GM23248 (cell line): ENCODE results near the gene MRPL27. TPM values are rescaled to one million over a fixed set of nuclear protein-coding genes. Genes with fewer than 3 reads are reported as not detected.

ENCODE experiments used
- DNase-seq: peaks from one replicate; pipeline ENCODE4 v3.0.0-alpha.2; 2015
- H2AFZ ChIP-seq: fragments of 200-600 bp; sonication (generic); 2 replicates; pipeline ENCODE4 v1.6.1; 2016; ENCODE audit warnings: antibody characterized with exemption
- H3F3A ChIP-seq: fragments of 200-600 bp; sonication (generic); 2 replicates; pipeline ENCODE4 v1.6.1; 2016; ENCODE audit warnings: mild to moderate bottlenecking, antibody characterized with exemption, mixed run types; ENCODE audit not compliant: insufficient read depth
- H3K27ac ChIP-seq: fragments of 200-600 bp; sonication (generic); 2 replicates; pipeline ENCODE4 v1.5.1; 2016; ENCODE audit warnings: mild to moderate bottlenecking
- H3K27me3 ChIP-seq: fragments of 200-600 bp; sonication (generic); replicated peaks from 2 replicates; pipeline ENCODE4 v1.6.1; 2016; ENCODE audit warnings: mild to moderate bottlenecking; ENCODE audit not compliant: insufficient read depth
- H3K36me3 ChIP-seq: fragments of 200-600 bp; sonication (generic); 2 replicates; pipeline ENCODE4 v1.6.1; 2016; ENCODE audit warnings: low read depth, mild to moderate bottlenecking
- H3K4me1 ChIP-seq: fragments of 200-600 bp; sonication (generic); 2 replicates; pipeline ENCODE4 v1.6.1; 2016; ENCODE audit warnings: mild to moderate bottlenecking; ENCODE audit not compliant: insufficient read depth
- H3K4me2 ChIP-seq: fragments of 200-600 bp; sonication (generic); one replicate; pipeline ENCODE4 v1.6.1; 2016; ENCODE audit warnings: mild to moderate bottlenecking; ENCODE audit not compliant: unreplicated experiment
- H3K4me3 ChIP-seq: fragments of 200-600 bp; sonication (generic); 2 replicates; pipeline ENCODE4 v1.5.1; 2016; ENCODE audit warnings: mild to moderate bottlenecking
- H3K79me2 ChIP-seq: fragments of 200-600 bp; sonication (generic); 2 replicates; pipeline ENCODE4 v1.6.1; 2016; ENCODE audit warnings: mild to moderate bottlenecking; ENCODE audit not compliant: insufficient read depth
- H3K9ac ChIP-seq: fragments of 200-600 bp; sonication (generic); 2 replicates; pipeline ENCODE4 v1.6.1; 2016; ENCODE audit warnings: mild to moderate bottlenecking
- H3K9me2 ChIP-seq: fragments of 200-600 bp; sonication (generic); 2 replicates; pipeline ENCODE4 v1.6.1; 2016; ENCODE audit warnings: mixed run types, mild to moderate bottlenecking, moderate library complexity; ENCODE audit not compliant: insufficient read depth
- H3K9me3 ChIP-seq: fragments of 200-600 bp; sonication (generic); one replicate; pipeline ENCODE4 v1.6.1; 2017; ENCODE audit warnings: low read depth
- H4K20me1 ChIP-seq: fragments of 200-600 bp; sonication (generic); 2 replicates; pipeline ENCODE4 v1.6.0; 2016; ENCODE audit not compliant: insufficient read depth
- EZH2 ChIP-seq: fragments of 200-600 bp; sonication (generic); IDR thresholded peaks from 2 replicates; pipeline ENCODE4 v1.6.1; 2018; ENCODE audit warnings: antibody characterized with exemption, mild to moderate bottlenecking; ENCODE audit not compliant: insufficient read depth, poor library complexity, severe bottlenecking
- EZH2phosphoT487 ChIP-seq: fragments of 200-600 bp; sonication (generic); IDR thresholded peaks from 2 replicates; pipeline ENCODE4 v1.6.1; 2018; ENCODE audit warnings: antibody characterized with exemption, moderate library complexity, mild to moderate bottlenecking, low read depth; ENCODE audit not compliant: insufficient read depth
- WGBS, 2 experiments: methylation state at CpG; one replicate each; pipeline ENCODE4 v1.1.6; 2015 to 2017; ENCODE audit warnings: low lambda C conversion rate in 2 of 2, low coverage in 1 of 2; ENCODE audit errors: missing lambda C conversion rate in 2 of 2; 5-methylcytosine and 5-hydroxymethylcytosine counted together
- in situ Hi-C: fragments of 300-500 bp; cut with MboI; formaldehyde crosslinking; loops from 2 replicates; pipeline ENCODE4 v1.15.0; 2020
- polyA plus RNA-seq: library from polyadenylated mRNA; unstranded; fragments of >200 nt; fragmentation: Nextera tagmentation; extraction: Ambion mirVana; gene quantifications from 2 replicates; pipeline ENCODE4 v1.2.1, GENCODE V29; 2016
- total RNA-seq: library from RNA; depleted of rRNA; stranded (reverse); fragments of >200 nt; shearing (Covaris generic); gene quantifications from 2 replicates; pipeline ENCODE4 v1.2.3, GENCODE V29; 2014

MRPL27 gene
- total and polyA plus RNA-seq, 2 experiments from 2014 or later = 49.3 to 120 TPM

DNA sequence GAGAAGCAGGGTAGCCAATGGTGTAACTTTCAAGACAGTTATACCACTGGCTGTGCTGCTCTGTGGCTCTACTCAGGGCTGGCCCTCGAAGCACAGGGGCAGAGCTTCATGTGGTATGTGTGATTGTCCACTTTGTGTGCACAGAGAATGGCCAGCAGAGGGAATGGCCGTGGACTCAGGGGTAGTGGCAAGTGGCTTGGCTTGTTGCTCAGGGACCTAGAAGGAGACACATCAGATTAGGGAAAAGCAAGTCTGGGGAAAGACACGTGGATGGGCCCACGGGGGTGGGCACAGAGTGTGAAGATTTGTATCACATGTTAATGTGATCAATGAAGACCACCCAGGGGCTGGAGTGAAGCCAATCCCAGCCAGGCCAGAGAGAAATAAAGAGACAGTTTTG is 47.1 kb downstream of the MRPL27 start:
- H3K27me3 ChIP-seq = no peaks in the 10 kb centered on the region
- no peaks in the 10 kb centered on the region for H4K20me1 ChIP-seq
- whole genome bisulfite sequencing, 2 experiments = 32 to 36% methylated on average over 4 of the region's 4 CpGs
- no peaks in the 10 kb centered on the region for H3K79me2 ChIP-seq
- in situ Hi-C loops = no loop called here
- no peak overlapping the region for H2AFZ ChIP-seq
- H3F3A ChIP-seq = 0 out of 2 replicates have a peak, but pooled peaks cover under 1% of the 10 kb centered on the region
- no peak overlapping the region for H3K27ac ChIP-seq
- H3K9ac ChIP-seq = no peak overlapping the region
- H3K4me3 ChIP-seq = no peak overlapping the region
- no peak for DNase-seq
- no peaks in the 10 kb centered on the region for H3K9me3 ChIP-seq
- TF ChIP-seq EZH2 = no peak
- TF ChIP-seq EZH2phosphoT487 = no peak
- H3K4me2 ChIP-seq = no peak overlapping the region
- H3K9me2 ChIP-seq = no peaks in the 10 kb centered on the region
- H3K36me3 ChIP-seq = no peaks in the 10 kb centered on the region
- no peaks in the 10 kb centered on the region for H3K4me1 ChIP-seq

DNA sequence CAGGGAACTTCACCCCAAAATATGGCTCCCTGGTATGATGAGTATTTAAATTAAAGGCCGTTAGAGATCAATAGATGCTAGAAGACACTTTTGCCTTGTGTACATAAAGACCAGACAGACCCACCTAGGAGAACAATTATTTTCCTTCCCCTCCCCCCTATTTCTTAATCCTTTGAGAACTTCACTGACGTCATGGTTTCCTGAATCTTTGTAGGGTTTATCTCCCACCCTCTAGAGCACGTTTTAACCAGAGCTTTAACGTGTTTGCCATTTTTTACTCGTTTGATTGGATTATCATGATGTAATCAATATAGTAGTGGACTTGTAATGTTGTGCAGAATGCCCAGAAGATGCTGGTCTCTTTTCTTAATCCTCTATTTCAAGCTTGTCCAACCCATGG is 49.9 kb downstream of the MRPL27 start:
- 52 to 53% methylated on average over 5 of the region's 5 CpGs for WGBS, 2 experiments
- H3K4me3 ChIP-seq = no peak overlapping the region
- no peaks in the 10 kb centered on the region for H3K36me3 ChIP-seq
- TF ChIP-seq EZH2phosphoT487 (no peak), EZH2 (no peak)
- no peaks in the 10 kb centered on the region for H3K4me1 ChIP-seq
- H3K27ac ChIP-seq = no peak overlapping the region
- in situ Hi-C loops = no loop called here
- DNase-seq = no peak
- no peaks in the 10 kb centered on the region for H3F3A ChIP-seq
- H3K9me3 ChIP-seq = no peaks in the 10 kb centered on the region
- H3K9ac ChIP-seq = no peak overlapping the region
- H3K79me2 ChIP-seq = no peaks in the 10 kb centered on the region
- no peak overlapping the region for H2AFZ ChIP-seq
- H3K9me2 ChIP-seq = no peaks in the 10 kb centered on the region
- no peak overlapping the region for H3K4me2 ChIP-seq
- H4K20me1 ChIP-seq = no peaks in the 10 kb centered on the region
- H3K27me3 ChIP-seq = no peaks in the 10 kb centered on the region

DNA sequence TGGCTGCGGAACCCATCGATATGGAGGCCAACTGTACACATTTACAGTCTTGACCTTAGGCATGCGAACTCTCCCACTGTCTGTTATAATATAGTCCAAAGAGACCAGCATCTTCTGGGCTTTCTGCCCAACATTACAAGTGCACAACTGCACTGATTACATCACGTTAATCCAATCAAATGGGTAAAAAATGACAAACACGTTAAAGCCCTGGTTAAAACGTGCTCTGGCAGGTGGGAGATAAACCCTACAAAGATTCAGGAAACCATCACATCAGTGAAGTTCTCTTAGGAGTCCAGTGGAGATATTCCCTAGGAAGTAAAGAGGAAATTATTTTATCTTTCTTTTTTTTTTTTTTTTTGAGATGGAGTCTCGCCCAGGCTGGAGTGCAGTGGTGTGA is 50.7 kb downstream of the MRPL27 start:
- TF ChIP-seq EZH2 = no peak
- no peak for TF ChIP-seq EZH2phosphoT487
- in situ Hi-C loops = no loop called here
- DNase-seq = no peak
- no peak overlapping the region for H3K9ac ChIP-seq
- H4K20me1 ChIP-seq = no peaks in the 10 kb centered on the region
- no peaks in the 10 kb centered on the region for H3F3A ChIP-seq
- no peaks in the 10 kb centered on the region for H3K4me1 ChIP-seq
- no peaks in the 10 kb centered on the region for H3K79me2 ChIP-seq
- no peaks in the 10 kb centered on the region for H3K9me3 ChIP-seq
- WGBS, 2 experiments = 85% methylated on average over 7 of the region's 7 CpGs
- H2AFZ ChIP-seq = no peak overlapping the region
- H3K9me2 ChIP-seq = no peaks in the 10 kb centered on the region
- no peaks in the 10 kb centered on the region for H3K27me3 ChIP-seq
- H3K36me3 ChIP-seq = no peaks in the 10 kb centered on the region
- H3K4me2 ChIP-seq = no peak overlapping the region
- H3K4me3 ChIP-seq = no peak overlapping the region
- no peak overlapping the region for H3K27ac ChIP-seq

DNA sequence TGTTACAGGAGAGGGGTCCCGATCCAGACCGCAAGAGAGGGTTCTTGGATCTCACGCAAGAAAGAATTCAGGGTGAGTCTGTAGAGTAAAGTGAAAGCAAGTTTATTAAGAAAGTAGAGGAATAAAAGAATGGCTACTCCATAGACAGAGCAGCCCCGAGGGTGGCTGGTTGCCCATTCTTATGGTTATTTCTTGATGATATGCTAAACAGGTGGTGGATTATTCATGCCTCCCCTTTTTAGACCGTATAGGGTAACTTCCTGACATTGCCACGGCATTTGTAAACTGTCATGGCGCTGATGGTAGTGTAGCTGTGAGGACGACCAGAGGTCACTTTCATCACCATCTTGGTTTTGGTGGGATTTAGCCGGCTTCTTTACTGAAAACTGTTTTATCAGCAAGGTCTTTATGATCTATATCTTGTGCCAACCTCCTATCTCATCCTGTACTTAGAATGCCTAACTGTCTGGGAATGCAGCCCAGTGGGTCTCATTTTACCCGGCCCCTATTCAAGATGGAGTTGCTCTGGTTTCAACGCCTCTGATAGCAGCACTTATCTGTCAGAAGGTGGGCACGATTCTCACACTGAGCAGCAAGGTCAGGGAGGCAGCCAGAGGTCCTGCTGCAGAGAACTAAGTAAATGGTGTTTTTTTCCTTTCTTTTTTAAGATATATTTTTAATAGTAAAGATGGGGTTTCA is 53.5 kb downstream of the MRPL27 start:
- Histone ChIP-seq H3K4me2 (no peak overlapping the region), H3K4me3 (no peak overlapping the region), H3K4me1 (no peaks in the 10 kb centered on the region), H3K79me2 (no peaks in the 10 kb centered on the region), H3K9ac (no peak overlapping the region), H3F3A (no peaks in the 10 kb centered on the region), H3K9me3 (no peaks in the 10 kb centered on the region), H3K27me3 (no peaks in the 10 kb centered on the region), H3K9me2 (no peaks in the 10 kb centered on the region), H4K20me1 (no peaks in the 10 kb centered on the region), H3K36me3 (no peaks in the 10 kb centered on the region), H2AFZ (no peak overlapping the region), H3K27ac (no peak overlapping the region)
- WGBS, 2 experiments = 72 to 73% methylated on average over 12 of the region's 12 CpGs
- no peak for DNase-seq
- in situ Hi-C loops = no loop called here
- no peak for TF ChIP-seq EZH2phosphoT487
- no peak for TF ChIP-seq EZH2
